ENCODE measurements around the gene DNAJA3. TPM values are rescaled to one million over a fixed set of nuclear protein-coding genes. Genes with fewer than 3 reads are reported as not detected.
A peak's percentile ranks its signal among the peaks of the same experiment; 100 is the strongest.

The DNAJA3 gene
- total RNA-seq, 1 donor from 2014 or later, result 31.1 TPM

- Mint-ChIP-seq H3K36me3 (ENCODE audit: unreplicated experiment) (peaks cover 4% of the 10 kb centered on the region), H3K27me3 (ENCODE audit: unreplicated experiment) (no peaks in the 10 kb centered on the region), H3K4me1 (ENCODE audit: unreplicated experiment) (peaks cover 10% of the 10 kb centered on the region), H3K27ac (ENCODE audit: unreplicated experiment) (peak overlapping the region; percentile 59), H3K4me3 (ENCODE audit: unreplicated experiment) (no peak overlapping the region), H3K9me3 (ENCODE audit: unreplicated experiment) (no peaks in the 10 kb centered on the region)
- no peak for DNase-seq (ENCODE audit: extremely low spot score, unreplicated experiment)
- no peak for TF ChIP-seq CTCF (IDR thresholded peaks at IDR 0.05)
These were observed 63.4 kb downstream of the DNAJA3 start for GRCh38 chr16:4489030-4489429.

GRCh38 chr16:4491898-4492297, 66.2 kb downstream of the DNAJA3 start:
- Mint-ChIP-seq H3K4me1 (ENCODE audit: unreplicated experiment) (peaks cover 23% of the 10 kb centered on the region), H3K27ac (ENCODE audit: unreplicated experiment) (no peak overlapping the region)
- no peak for TF ChIP-seq CTCF (IDR thresholded peaks at IDR 0.05)

DNA sequence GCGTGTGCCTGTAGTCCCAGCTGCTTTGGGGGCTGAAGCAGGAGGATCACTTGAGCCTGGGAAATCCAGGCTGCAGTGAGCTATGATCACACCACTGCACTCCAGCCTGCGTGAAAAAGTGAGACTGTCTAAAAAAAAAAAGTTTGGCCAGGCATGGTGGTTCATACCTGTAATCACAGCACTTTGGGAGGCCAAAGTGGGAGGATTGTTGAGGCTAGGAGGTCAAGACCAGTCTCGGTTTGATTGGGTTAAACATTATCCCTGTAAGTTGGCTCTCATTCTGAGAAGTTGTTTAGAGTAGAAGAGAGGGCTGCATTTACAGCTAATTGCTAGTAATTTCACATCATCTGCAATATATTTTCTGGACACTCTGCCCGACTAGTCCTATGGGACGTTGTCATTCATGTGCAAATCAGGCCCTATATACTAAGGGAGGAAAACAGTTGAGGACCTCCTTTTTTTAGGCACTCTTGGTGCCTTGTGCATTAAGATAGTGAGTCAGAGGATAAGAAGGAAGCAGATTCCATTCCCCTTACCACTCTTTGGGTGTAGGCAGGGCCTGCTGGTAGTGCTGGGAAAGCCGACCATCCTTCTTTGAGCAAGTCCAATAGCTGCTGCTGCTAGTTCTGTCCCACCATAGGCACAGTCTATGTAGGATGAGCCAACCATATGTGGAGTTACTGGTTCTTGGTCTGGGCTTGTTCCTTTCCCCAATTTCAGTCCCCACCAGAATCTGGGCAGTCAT, 69.2 kb downstream of the DNAJA3 start:
- peaks cover 18% of the 10 kb centered on the region for H3K4me1 Mint-ChIP-seq (ENCODE audit: unreplicated experiment)
- no peak for DNase-seq (ENCODE audit: extremely low spot score, unreplicated experiment)
- H3K36me3 Mint-ChIP-seq (ENCODE audit: unreplicated experiment), result peaks cover 2% of the 10 kb centered on the region

More at GRCh38 chr16:4491898-4492297, 66.2 kb downstream of the DNAJA3 start:
- DNase-seq (ENCODE audit: extremely low spot score, unreplicated experiment), result no peak
- H3K36me3 Mint-ChIP-seq (ENCODE audit: unreplicated experiment), result no peaks in the 10 kb centered on the region
- no peaks in the 10 kb centered on the region for H3K9me3 Mint-ChIP-seq (ENCODE audit: unreplicated experiment)
- H3K27me3 Mint-ChIP-seq (ENCODE audit: unreplicated experiment), result no peaks in the 10 kb centered on the region
- no peak overlapping the region for H3K4me3 Mint-ChIP-seq (ENCODE audit: unreplicated experiment)

GRCh38 chr16:4495766-4496165, 70.1 kb downstream of the DNAJA3 start:
- H3K4me1 Mint-ChIP-seq (ENCODE audit: unreplicated experiment), result peaks cover 26% of the 10 kb centered on the region

More for the DNA sequence above, 69.2 kb downstream of the DNAJA3 start:
- Mint-ChIP-seq H3K9me3 (ENCODE audit: unreplicated experiment) (no peaks in the 10 kb centered on the region), H3K27ac (ENCODE audit: unreplicated experiment) (peak overlapping the region; percentile 27), H3K4me3 (ENCODE audit: unreplicated experiment) (no peak overlapping the region), H3K27me3 (ENCODE audit: unreplicated experiment) (no peaks in the 10 kb centered on the region)
- TF ChIP-seq CTCF (IDR thresholded peaks at IDR 0.05), result no peak

More at GRCh38 chr16:4495766-4496165, 70.1 kb downstream of the DNAJA3 start:
- no peak overlapping the region for H3K27ac Mint-ChIP-seq (ENCODE audit: unreplicated experiment)
- no peak overlapping the region for H3K4me3 Mint-ChIP-seq (ENCODE audit: unreplicated experiment)
- H3K36me3 Mint-ChIP-seq (ENCODE audit: unreplicated experiment), result peaks cover 2% of the 10 kb centered on the region
- DNase-seq (ENCODE audit: extremely low spot score, unreplicated experiment), result no peak
- H3K9me3 Mint-ChIP-seq (ENCODE audit: unreplicated experiment), result no peaks in the 10 kb centered on the region
- H3K27me3 Mint-ChIP-seq (ENCODE audit: unreplicated experiment), result no peaks in the 10 kb centered on the region
- TF ChIP-seq CTCF (IDR thresholded peaks at IDR 0.05), result no peak
